Activated naive CD4-positive, alpha-beta T cell treated with anti-CD3 and anti-CD28 coated beads for 36 hours (primary cell): ENCODE data around the gene NEMF. TPM values are rescaled to one million over a fixed set of nuclear protein-coding genes. Genes with fewer than 3 reads are reported as not detected.

Experiments used
- total RNA-seq, 2 experiments: library from RNA; stranded (reverse); gene quantifications; one replicate each; pipeline ENCODE4 v1.2.3, GENCODE V29; 2021

Gene NEMF
- total RNA-seq, 2 experiments from 2014 or later = 45.5 to 47.0 TPM

Other genes with a start within 250 kb of the NEMF start
- 100 to 1,000 TPM; 250 to 266 TPM for gene RPL36AL, start 232.2 kb downstream of the NEMF start, total RNA-seq
- gene MGAT2, start 232.0 kb downstream of the NEMF start, total RNA-seq = 10 to 100 TPM; 20.6 to 20.7 TPM
- gene DNAAF2, start 217.5 kb downstream of the NEMF start, total RNA-seq = 1 to 10 TPM; 5.5 to 6.0 TPM
- gene POLE2, start 164.6 kb downstream of the NEMF start, total RNA-seq = 10 to 100 TPM; 36.9 to 40.3 TPM
- under 1 TPM; 0.57 to 0.79 TPM for gene KLHDC1, start 159.7 kb downstream of the NEMF start, total RNA-seq
- 10 to 100 TPM; 24.3 to 25.0 TPM for gene KLHDC2, start 84.6 kb downstream of the NEMF start, total RNA-seq
- 100 to 1,000 TPM; 128 to 129 TPM for gene ARF6, start 40.3 kb upstream of the NEMF start, total RNA-seq